HG02938 (cell line): ENCODE results near the gene GLI3.

ENCODE experiments used
- ATAC-seq: cut with Tn5 transposase; IDR thresholded peaks from one replicate; pipeline ENCODE4 v1.9.1; 2021; ENCODE audit warnings: mild to moderate bottlenecking, moderate library complexity; ENCODE audit not compliant: unreplicated experiment

Gene GLI3

DNA sequence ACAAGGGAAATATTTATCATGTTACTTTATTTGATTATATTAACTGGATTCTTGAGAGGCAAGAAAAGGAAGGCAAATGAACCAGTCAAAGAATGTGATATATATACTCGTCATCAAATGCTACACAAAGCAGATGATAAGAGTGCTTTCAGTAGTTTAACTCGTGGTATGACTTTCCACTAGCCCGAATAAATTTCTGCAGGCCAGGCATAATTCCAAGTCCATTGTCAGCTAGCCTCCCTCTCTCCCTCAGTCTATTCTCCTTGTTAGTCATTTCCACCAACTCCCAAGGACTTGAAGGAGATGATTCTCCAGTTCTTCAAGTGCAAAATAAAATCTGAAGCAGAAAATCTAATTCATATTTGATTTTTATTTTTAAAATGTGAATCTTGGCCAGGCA lies 190.5 kb downstream of the GLI3 start:
- no peak for ATAC-seq

DNA sequence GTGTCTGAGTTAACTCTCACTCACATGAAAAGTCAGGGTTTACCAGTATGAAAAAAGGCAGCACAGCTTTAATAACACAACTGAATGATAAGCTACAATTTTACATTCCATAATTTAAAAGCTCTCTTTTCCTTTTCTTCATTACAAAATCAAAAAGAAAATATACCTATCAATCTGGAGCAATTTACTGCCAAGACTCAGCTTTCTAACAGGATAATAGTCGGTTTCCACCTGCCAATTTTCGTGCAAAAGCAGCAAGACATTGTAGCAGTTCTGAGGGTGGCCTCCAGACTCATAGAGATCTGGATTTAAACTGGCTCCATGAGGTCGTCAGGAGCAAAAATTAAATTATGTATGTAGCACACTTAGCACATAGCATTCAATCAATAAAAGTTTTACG lies 191.0 kb downstream of the GLI3 start:
- no peak for ATAC-seq

DNA sequence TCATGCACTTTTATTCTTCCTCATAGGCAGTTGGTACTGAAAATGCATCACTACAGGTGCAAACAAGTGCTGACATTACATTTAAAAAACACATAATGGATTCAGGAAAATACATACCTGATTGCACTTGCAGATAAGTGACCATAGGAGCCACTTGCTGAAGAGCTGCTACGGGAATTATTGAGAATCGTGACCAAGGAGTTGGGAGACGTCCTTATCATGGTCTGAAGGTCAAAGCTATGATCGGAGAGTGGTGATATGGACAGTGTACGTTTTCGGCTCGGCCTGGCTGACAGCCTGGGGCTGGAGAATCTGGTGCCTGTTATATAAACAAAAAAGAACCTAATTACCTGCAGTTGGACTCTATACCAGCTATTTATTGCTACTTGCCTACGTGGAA lies 197.1 kb downstream of the GLI3 start:
- ATAC-seq, result no peak

DNA sequence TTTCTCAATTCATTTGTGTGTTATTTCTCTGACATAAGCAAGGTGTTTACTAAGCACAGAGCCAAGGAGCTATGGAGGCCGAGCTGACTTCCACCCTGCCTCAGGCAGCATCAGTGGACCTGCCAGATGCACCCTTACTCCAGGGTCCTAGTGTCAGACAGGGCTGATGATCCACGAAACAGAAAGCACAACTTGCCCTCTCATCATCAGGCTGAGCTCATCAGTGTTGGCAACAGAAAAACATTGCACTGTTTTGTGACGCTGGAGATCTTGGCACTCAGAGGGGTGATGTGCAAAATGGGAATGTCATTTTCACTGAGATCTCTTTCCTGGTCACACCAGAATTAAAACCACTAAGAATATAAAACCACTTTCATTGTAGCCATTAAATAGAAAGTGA lies 201.8 kb downstream of the GLI3 start:
- no peak for ATAC-seq

DNA sequence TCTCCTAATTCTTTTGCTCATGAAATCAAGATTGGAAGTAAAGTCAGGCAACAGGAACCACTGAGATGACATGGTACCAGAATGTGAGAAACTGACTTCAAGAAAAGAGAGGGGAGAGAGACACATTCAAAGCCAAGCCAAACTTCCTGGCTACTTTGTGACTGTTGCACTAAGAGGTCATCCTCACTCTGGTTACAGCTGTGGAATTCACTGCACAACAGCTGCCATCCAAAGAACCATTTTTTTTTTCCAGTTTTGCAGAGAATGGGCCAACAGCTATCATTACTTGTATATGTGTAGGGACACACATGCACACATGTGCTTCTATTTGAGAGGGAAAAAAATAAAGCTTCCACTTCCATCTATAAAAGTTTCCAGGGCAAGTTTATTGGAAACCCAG lies 203.5 kb downstream of the GLI3 start:
- ATAC-seq, result no peak

DNA sequence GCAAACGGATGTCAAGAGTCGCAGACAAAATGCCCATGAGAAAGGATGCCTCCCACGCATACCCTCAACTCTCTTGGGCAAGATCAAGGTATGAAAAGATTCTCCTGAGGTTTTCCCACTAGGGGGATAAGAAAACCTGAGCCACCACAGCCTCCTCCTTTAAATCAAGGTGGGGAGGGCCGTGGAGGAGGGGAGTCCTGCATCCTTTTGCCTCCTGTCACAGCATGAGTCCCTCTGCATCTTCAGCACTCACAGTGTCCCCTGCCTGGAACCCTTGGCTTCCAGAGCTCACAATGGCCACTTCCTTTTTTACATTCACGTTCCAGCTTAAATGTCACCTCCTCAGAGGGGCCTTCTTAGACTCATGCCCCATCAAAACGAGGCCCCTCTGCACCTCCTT lies 207.6 kb downstream of the GLI3 start:
- ATAC-seq, result no peak

DNA sequence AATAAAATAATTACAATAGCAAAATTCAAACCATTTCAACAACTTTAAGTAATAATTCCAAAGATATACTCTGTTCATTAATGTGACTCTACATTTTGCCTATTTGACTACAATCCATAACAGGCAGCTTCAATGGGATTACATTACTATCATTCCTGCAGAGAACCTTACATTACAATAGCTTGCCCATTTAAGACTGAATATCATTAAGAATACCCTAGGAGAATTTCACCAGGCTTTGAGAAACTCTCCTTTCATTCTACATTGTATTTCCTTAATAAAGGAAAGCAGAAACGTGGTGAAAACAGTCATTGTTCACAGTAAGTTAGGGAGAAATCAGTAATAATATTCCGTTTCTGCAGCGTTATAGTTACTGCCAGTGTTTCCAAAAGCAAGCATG lies 209.5 kb downstream of the GLI3 start:
- no peak for ATAC-seq

DNA sequence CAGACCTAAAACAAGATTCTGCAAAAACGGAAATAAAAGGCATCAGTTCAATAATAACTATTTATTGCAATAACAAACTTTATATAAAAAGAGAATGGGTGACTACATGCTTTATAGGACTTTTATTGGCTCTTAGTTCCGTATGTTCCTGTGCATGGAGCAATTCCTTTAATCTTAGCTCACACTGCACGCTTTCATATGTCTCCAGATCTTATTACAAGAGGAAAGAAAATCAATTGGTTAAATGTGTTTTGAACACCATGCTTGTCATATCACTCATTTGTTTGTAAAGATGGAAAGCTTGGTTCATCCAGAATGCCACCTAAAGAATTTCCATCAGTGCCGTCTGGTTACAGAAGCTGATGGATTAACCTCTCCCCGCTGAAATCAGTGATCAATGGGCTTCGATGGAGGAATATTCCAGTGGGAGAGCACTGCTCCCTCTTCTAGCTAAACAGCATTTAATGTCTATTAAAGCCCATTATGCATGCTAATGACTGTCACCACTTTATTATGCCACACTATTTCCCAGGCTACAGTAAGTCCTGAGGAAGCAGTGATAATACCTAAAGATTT lies 210.3 kb downstream of the GLI3 start:
- ATAC-seq, result no peak

DNA sequence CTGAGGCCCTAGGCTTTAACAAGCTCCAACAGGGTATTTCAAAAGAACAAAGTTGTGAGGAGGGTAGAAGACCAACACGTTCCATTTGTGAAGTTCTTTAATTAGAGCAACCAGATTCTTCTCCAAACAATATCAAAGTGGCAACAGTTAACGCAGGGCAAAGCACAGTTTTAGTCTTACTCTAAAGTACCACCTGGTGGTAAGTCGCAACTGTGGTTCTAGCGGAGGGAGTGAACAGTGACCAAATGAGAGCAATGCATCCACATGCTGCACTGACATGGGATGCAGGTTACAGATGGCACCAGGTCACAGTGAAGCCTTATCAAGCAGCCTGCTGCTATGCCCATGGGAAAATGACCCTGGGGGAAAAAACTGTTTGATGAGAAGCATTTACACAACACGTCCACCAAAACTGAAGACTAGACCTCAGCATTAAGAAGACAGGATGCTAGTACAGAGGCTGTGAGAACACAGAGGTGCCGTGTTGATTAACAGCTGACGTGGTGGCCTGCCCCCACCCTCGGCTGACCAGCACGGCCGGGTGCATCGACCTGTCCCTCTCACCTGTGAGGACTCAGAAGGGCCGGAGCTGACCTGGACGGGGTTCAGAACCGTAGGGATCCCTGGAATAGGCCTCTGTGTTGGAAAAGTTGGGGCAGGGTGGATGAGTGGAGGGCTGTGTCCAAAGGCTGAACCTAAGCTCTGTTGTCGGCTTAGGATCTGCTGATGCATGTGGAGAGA lies 211.2 kb downstream of the GLI3 start:
- ATAC-seq, result no peak

DNA sequence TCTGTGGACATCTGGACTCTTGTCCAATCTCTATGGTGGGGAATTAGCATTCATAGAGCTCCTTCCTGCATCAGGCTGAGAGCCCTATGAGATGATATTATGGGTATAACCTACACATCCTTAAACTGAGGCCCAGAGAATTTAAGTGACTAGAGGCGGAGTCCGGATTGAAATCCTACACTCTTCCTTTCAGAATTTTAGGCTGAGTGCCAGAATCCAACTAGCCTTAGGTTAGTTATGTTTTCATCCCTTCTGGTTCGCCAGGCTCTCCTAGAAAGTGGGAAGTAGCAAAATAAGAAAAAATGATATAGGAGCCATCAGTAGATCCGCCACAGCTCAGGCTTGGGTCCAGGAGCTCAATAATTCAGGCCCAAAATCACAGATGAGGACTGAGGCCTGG lies 212.5 kb downstream of the GLI3 start:
- ATAC-seq, result no peak

DNA sequence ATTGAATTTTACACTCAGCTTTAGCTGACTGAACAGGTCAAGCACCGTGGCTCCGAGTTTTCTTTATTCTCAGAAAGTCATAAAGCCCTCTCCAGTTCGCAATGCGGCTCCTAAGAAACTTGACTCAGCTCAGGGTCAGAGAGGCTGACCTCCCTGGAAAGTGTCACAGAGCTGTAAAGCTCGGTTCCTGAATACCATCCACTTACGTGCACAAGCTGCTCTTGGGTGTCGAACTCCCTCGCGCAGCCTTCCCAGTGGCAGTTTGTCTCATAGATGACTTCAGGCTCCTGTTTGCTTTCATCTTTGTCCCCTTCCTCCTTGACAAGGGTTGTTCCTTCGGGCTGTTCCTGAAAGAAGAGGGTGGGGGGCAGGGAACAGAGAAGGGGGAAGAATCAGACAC lies 213.7 kb downstream of the GLI3 start:
- no peak for ATAC-seq

DNA sequence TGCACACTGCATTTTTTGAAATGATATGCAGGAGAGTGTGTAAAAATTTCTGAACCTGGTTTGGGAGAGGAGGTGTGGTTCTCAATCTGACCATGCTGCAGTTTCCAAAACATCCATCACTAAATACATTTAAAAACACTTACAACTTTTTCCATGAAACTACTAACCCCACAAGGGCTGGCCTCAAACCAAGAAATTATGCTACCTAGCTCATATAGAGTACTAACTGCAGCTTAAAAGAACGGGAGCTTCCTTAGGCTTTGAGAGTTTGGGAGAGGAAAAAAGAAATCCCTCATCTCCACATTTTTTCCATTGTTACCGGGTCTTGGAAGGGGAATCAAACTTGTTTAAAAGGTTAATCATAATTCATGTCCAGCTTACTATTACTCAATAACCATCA lies 214.2 kb downstream of the GLI3 start:
- no peak for ATAC-seq

DNA sequence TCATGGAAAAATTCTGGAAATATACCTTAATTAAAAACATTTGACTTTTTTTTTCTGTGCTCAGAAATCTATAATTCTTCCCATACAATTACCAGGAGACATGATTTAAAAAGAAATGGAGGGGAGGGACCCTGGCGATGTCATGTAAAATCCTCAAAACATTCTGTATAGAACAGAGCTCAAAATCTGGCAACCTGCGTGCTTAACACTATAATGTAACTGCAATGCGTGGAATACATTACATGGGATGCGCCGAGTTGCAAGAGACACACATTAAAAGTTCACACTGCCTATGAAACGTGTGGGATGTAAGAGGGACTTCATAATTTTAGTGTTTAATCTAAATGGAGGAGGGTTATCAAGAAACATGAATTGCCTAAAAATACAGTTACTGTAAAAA lies 215.0 kb downstream of the GLI3 start:
- ATAC-seq, result no peak

DNA sequence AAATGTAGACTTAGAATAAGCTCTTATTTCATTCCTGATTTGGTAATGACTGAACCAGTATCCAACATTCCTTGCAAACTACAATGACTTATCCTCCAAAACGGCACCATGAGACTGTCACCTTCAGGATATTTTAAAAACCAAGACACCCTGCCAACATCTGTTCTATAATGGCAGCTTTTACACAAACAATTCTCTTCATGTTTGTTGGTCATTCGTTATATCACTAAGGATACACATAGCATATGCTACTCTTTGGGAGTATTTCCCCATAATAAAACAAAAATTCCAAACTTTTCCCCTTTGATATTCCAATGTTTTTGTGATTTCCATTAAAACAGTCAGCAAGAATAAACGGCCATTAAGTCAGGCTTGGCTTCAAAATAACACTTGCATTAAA lies 215.4 kb downstream of the GLI3 start:
- no peak for ATAC-seq

DNA sequence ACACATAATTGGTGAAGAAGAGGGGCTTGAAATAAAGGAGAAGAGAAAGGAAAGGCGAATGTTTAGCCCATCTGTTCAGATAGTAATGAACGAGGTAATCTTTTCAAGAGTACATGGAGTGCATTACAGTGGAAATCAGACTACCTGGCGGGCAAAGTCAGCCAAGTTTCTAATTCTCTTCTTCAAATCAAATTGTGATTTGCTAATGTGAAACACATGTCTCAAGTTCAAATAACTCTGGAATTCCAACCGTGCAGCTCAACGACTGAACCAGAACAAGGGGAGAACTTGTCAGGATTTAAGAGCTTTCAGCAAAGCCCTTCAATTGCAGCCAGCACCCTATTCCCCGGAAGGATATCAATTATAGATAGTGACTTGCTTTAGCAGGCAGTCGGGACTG lies 216.9 kb downstream of the GLI3 start:
- ATAC-seq, result no peak

DNA sequence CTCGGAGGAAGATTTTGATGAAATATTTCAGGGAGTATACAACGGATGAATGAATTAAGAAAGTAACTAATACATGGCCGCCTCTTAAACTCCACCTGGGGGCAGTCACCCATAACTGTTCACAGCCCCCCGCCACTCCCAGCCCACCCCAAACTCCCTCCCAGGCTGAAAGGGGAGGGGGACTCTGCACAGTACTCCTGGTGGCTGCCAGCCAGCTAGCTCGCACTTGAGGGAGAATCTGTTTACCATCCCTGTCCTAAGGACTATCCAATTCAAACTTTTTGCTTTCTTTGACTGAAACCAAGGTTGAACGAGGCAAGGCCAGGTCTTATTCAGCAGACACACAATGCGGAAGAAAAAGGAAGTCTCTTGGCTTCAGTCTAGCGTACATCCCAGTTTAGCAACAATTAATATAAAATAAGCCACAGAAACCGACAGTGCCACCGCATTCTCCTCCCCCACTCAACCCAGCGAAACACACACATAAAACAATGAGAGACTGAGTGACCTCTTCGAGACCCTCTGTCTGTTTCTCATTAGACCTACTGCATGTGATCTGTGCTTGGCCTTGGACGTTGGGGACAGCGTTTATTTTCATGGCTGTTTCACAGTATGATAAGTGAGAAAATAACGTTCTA lies 219.5 kb downstream of the GLI3 start:
- no peak for ATAC-seq

DNA sequence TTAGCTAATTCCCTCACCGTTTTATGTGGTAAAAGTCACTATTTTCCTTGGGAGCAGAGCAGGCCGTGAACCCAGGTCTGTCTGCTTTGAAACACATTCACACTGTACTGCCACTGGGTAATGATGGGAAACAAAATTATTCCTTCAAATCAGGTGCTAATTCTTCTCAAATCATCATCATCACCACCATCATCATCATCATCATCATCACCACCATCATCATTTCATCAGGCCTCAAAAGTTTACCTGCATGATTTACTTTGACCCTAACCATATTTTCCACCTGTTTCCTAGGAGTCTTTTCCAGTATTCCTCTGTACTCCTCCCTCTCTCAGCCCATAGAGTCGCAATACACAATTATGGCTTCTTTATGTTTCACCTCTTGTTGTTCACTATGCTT lies 220.5 kb downstream of the GLI3 start:
- ATAC-seq, result no peak

DNA sequence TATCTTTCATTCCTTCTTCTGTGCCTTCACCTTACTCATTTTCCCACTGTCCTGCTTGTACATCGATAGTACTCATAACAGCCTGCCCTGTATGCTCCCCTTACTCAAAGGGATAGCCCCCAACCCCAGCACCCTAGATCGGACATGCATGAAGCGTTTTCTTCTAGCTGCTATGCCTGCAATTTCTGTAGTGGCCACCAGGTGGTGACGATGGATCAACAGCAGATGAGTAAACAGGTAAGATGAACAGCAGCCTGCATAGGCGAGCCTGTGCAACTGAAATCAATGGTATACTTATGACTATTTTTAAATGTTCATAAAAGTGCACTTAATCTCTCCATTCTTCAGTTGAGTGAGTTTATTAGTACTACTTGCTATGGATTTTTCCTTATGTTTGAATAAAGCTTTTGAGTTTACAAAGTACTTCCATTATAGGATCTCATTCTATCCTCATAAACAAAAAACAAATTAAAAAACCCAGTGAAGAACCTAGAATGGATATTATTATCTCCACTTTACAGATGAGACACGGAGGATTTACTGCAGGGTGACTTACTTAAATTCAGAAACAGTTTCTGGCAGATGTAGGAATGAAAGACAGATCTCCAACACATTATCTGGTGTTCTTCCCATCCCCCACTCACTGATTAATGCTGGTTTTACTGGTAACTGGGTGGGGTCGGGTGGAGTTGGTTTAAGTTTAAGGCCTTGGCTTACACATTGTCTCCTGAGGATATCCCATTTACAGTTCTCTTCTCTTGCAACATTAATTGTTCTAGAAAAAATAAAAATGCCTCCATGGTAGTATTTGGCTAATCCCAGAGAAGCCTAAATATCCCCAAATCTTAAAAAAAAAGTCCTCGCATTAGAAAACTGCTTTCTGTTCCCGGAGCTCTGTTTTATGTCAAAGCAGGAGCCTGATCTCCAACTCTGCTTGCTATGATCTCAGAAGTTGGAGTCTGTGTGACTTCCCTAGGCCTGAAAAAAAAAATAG lies 222.1 kb downstream of the GLI3 start:
- no peak for ATAC-seq

DNA sequence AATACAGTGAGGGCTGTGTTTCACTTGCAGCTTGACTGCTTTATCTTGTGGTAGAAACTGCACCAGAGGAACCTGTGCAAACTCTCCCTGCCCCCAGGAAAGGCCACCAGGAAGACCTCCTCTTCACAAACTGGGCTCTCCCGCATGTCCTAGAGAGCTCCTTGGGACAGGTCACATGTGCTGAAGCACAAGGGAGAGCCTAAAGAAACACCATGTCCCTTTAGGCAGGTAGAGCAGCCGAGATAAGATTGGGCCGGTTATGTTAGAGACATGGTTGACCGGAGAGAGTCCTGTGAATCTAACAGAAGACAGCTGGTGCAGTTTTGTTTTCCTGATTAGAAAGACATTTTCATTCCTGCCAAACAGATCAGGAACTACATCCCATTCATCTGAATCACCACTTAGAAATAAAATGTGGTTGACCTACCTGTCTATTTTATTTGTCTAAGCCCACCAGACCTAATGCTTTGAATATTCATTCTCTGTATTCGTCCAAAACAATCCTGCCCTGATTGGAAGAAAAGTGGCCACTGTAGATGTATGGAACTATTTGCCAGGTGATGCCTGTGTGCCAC lies 224.1 kb downstream of the GLI3 start:
- no peak for ATAC-seq

DNA sequence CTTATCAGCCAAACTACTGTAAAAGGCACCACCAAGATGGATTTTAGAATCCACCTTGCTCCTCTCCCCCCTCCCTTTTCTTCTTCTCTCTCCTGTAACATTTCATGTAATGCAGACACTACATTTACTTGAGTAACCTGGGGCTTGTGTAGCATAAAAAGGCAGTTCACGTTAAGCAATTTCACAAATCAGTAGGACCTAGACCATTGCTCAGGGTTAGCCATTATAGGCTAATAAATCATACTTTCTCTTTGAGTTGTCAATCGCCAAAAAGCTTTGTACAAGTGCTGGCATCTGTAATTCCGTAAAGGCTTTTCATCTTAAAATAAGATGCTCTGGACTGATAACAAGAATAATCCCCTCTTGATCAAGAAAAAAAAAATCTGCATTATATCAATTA lies 224.7 kb downstream of the GLI3 start:
- no peak for ATAC-seq

DNA sequence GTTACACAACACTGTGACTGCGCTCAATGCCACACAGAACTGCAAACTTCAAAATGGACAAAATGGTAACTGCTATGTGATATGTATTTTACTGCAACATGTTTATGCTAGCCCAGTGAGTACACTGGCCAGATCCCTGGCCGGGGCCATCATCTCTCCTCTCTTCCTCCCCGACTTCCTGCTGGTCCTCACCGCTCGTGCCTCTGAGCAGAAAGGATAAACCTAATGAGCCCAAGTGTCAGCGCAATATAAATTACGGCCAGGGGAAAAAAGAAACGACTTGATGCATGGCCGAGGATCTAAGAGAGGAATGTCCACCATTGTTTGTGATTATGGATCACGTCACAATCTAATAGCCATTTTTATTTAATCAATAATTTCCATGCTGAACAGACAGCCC lies 225.2 kb downstream of the GLI3 start:
- no peak for ATAC-seq
